Nephron progenitor cell (in vitro differentiated cells): ENCODE measurements around the gene LATS2.

Experiments used
- DNase-seq: peaks from one replicate; pipeline ENCODE4 v3.0.0; 2021
- H3K27ac Mint-ChIP-seq: 2 replicates; pipeline ENCODE4 v1.8.0; 2021; ENCODE audit warnings: mild to moderate bottlenecking, moderate library complexity, mixed read lengths
- H3K27me3 Mint-ChIP-seq: 2 replicates; pipeline ENCODE4 v1.8.0; 2021; ENCODE audit warnings: mild to moderate bottlenecking, low read depth, mixed read lengths; ENCODE audit not compliant: poor library complexity
- H3K36me3 Mint-ChIP-seq: 2 replicates; pipeline ENCODE4 v1.8.0; 2021; ENCODE audit warnings: low read depth, mixed read lengths
- H3K4me1 Mint-ChIP-seq: 2 replicates; pipeline ENCODE4 v1.8.0; 2021; ENCODE audit warnings: mixed read lengths
- H3K4me3 Mint-ChIP-seq: 2 replicates; pipeline ENCODE4 v1.8.0; 2021; ENCODE audit warnings: mild to moderate bottlenecking, moderate library complexity, mixed read lengths
- H3K9me3 Mint-ChIP-seq: 2 replicates; pipeline ENCODE4 v1.8.0; 2021; ENCODE audit warnings: mild to moderate bottlenecking, moderate library complexity, mixed read lengths
- CTCF ChIP-seq: fragments of 200-600 bp; sonication (generic); IDR thresholded peaks from 2 replicates; pipeline ENCODE4 v1.5.0; 2021; ENCODE audit warnings: antibody characterized with exemption

LATS2 gene

GRCh38 chr13:20997301-20998161 lies 63.9 kb downstream of the LATS2 start:
- no peak for TF ChIP-seq CTCF
- Mint-ChIP-seq H3K27me3 (no peaks in the 10 kb centered on the region), H3K9me3 (peaks cover 4% of the 10 kb centered on the region), H3K4me3 (no peak overlapping the region), H3K4me1 (peaks cover 8% of the 10 kb centered on the region), H3K36me3 (peaks cover 10% of the 10 kb centered on the region), H3K27ac (peak overlapping the region; percentile 44)
- no peak for DNase-seq

DNA sequence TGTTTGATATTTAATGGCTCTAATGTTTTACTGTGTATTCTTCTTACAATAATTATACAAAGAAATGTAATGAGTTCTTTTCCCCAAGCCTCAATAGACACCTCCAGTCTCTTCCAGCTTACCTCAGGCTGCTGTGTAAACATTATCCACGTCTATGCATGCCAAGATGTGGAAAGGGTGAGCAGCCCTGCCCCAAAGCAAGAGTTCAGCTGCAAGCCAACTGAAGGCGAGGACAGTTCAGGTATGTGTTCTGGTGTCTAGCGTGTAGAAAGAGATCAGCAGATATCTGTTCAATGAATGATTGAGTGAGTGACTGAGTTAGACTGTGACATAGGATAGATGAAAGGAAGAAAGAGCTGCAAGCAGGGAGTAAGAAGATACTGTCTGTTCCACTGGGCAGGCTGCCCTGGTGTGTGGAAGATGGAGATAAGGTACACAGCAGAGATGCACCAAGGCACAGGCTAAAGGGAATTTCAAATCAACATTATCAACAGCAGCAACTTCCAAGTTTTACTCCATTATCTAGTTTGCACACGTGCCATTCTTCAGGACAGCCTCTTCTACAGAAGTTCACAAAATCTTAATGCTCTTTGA lies 66.0 kb downstream of the LATS2 start:
- no peaks in the 10 kb centered on the region for H3K9me3 Mint-ChIP-seq

GRCh38 chr13:20994441-20994821 lies 67.0 kb downstream of the LATS2 start:
- Mint-ChIP-seq H3K36me3 (peaks cover 32% of the 10 kb centered on the region), H3K27me3 (no peaks in the 10 kb centered on the region), H3K27ac (no peak overlapping the region), H3K4me3 (no peak overlapping the region), H3K9me3 (no peaks in the 10 kb centered on the region), H3K4me1 (peaks cover 35% of the 10 kb centered on the region)
- no peak for DNase-seq
- TF ChIP-seq CTCF = no peak

More for the DNA sequence above, 66.0 kb downstream of the LATS2 start:
- no peak overlapping the region for H3K4me3 Mint-ChIP-seq
- no peak for DNase-seq
- no peak overlapping the region for H3K27ac Mint-ChIP-seq
- H3K27me3 Mint-ChIP-seq = no peaks in the 10 kb centered on the region
- TF ChIP-seq CTCF = no peak
- H3K4me1 Mint-ChIP-seq = peaks cover 30% of the 10 kb centered on the region
- peaks cover 23% of the 10 kb centered on the region for H3K36me3 Mint-ChIP-seq

DNA sequence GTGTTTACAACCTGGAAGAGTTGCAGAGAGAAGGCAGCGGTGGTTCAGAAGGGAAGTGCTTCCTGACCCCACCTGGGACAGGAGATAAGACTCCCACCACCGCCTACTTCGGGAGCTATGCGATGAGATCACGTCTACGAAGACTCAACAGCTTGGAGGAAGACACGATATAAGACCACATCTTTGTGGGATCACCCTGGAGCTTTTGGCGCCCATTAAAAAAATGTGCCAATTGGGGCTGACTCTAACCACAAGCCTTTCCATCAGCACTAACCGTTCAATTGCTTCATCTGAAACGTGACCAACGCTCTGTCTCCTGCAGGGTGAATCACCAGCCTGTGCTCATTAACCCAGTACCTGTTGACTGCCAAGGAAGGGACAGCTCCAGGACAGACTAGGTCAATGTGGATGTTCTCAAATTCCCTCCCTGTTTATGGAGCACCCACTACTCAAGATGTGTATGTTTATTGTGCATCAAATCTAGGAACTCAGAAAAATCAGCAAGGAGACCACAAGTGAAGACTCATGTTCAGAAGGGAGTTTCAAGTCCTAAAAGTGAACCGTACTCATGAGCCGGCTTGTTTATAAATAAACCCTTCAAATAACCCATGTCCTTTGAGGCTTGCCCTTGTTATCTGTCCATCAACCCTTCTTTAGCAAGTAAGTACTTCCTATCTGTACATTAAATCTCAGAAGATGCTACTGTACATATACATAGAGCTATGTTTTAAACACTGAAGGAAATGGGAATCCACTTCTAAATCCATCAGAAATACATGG lies 67.5 kb downstream of the LATS2 start:
- Mint-ChIP-seq H3K4me3 (no peak overlapping the region), H3K9me3 (no peaks in the 10 kb centered on the region), H3K36me3 (peaks cover 36% of the 10 kb centered on the region), H3K4me1 (peaks cover 35% of the 10 kb centered on the region), H3K27me3 (no peaks in the 10 kb centered on the region), H3K27ac (peak overlapping the region; percentile 52)
- no peak for DNase-seq
- no peak for TF ChIP-seq CTCF

DNA sequence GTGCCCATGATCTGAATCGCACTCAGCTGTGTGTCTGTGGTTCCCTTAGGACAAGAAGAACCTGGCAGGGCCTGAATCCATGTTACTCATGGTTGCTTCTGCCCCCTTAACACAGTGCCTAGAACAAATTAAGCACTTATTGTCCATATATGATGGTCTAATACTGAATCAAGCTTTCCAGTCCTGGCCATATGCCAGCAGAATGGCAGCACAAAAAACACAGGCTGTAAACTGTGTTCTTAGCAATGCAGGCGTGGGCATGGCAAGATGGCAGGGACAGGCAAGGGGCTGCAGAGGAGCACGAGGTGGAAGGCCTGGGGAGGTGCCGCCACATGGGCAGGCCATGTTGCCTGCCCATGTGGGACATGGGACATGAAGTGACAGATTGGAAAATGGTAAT lies 68.2 kb downstream of the LATS2 start:
- DNase-seq = no peak
- Mint-ChIP-seq H3K27ac (peak overlapping the region; percentile 52), H3K4me1 (peaks cover 35% of the 10 kb centered on the region)

More for the DNA sequence above, 68.2 kb downstream of the LATS2 start:
- no peak overlapping the region for H3K4me3 Mint-ChIP-seq
- H3K36me3 Mint-ChIP-seq = peaks cover 36% of the 10 kb centered on the region
- H3K9me3 Mint-ChIP-seq = no peaks in the 10 kb centered on the region
- no peaks in the 10 kb centered on the region for H3K27me3 Mint-ChIP-seq
- no peak for TF ChIP-seq CTCF
